ENCODE measurements around the gene OTP. TPM values are rescaled to one million over a fixed set of nuclear protein-coding genes. Genes with fewer than 3 reads are reported as not detected.

OTP gene
- total RNA-seq, 1 donor from 2014 or later, result not detected

DNA sequence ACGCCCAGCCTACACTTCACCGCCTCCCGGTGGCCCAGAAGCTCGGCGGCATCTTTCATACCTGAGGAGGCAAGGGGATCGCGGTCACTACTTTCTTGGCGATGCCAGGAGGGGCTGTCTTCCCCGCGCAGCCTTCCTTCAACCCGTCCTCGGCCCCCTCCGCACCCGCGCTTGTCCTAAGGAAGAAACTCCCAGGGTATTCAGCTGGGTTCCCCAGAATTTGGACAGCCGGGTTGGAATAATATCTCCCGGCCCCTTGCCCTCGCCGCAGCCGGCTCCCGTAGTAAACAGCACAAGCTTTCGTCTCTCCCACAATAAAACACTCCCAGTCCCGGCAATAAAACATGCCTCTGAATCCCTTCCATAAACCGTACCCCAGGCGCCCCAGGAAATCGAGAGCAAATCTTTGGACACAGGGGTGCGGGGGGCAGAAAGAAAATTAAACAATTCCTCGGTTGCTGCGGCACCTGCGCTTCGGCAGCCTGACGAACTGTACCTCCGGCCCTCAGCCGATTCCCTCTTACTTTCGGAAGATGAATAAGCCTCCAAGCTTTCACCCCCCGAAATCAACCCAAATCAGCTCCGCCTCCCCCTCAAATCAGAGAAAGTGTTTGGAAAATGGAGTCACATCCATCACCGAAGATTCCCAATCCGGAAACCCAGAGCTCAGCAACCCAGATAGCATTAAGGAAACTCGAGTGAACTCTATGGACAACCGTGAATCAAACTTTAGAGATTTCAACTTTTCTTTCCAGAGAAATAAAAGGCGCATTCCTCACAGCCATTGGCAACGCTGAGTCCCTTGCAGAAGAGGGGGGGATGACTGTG lies 1.1 kb downstream of the OTP start:
- H3K9me3 Mint-ChIP-seq, result no peaks in the 10 kb centered on the region
- peaks cover 16% of the 10 kb centered on the region for H3K4me1 Mint-ChIP-seq

GRCh38 chr5:77636641-77637169 lies 1.8 kb downstream of the OTP start:
- Mint-ChIP-seq H3K27ac (no peak overlapping the region), H3K9me3 (no peaks in the 10 kb centered on the region), H3K27me3 (ENCODE audit: low read depth) (peaks cover 98% of the 10 kb centered on the region), H3K4me1 (peaks cover 16% of the 10 kb centered on the region), H3K4me3 (no peak overlapping the region), H3K36me3 (no peaks in the 10 kb centered on the region)
- TF ChIP-seq CTCF (IDR thresholded peaks at IDR 0.05; ENCODE audit: unreplicated experiment), result no peak
- no peak for DNase-seq (ENCODE audit: low spot score in 2 of 2, unreplicated experiment in 2 of 2)

More for the DNA sequence above, 1.1 kb downstream of the OTP start:
- H3K27me3 Mint-ChIP-seq (ENCODE audit: low read depth), result peaks cover 98% of the 10 kb centered on the region
- DNase-seq (ENCODE audit: low spot score in 2 of 2, unreplicated experiment in 2 of 2), result no peak
- H3K36me3 Mint-ChIP-seq, result no peaks in the 10 kb centered on the region
- no peak overlapping the region for H3K27ac Mint-ChIP-seq
- TF ChIP-seq CTCF (IDR thresholded peaks at IDR 0.05; ENCODE audit: unreplicated experiment), result no peak
- no peak overlapping the region for H3K4me3 Mint-ChIP-seq

- Mint-ChIP-seq H3K9me3 (no peaks in the 10 kb centered on the region), H3K4me1 (peaks cover 14% of the 10 kb centered on the region), H3K4me3 (no peak overlapping the region), H3K27me3 (ENCODE audit: low read depth) (peaks cover 98% of the 10 kb centered on the region), H3K27ac (no peak overlapping the region), H3K36me3 (no peaks in the 10 kb centered on the region)
- no peak for TF ChIP-seq CTCF (IDR thresholded peaks at IDR 0.05; ENCODE audit: unreplicated experiment)
- no peak for DNase-seq (ENCODE audit: low spot score in 2 of 2, unreplicated experiment in 2 of 2)
Observed at GRCh38 chr5:77635917-77636640, 2.4 kb downstream of the OTP start.

DNA sequence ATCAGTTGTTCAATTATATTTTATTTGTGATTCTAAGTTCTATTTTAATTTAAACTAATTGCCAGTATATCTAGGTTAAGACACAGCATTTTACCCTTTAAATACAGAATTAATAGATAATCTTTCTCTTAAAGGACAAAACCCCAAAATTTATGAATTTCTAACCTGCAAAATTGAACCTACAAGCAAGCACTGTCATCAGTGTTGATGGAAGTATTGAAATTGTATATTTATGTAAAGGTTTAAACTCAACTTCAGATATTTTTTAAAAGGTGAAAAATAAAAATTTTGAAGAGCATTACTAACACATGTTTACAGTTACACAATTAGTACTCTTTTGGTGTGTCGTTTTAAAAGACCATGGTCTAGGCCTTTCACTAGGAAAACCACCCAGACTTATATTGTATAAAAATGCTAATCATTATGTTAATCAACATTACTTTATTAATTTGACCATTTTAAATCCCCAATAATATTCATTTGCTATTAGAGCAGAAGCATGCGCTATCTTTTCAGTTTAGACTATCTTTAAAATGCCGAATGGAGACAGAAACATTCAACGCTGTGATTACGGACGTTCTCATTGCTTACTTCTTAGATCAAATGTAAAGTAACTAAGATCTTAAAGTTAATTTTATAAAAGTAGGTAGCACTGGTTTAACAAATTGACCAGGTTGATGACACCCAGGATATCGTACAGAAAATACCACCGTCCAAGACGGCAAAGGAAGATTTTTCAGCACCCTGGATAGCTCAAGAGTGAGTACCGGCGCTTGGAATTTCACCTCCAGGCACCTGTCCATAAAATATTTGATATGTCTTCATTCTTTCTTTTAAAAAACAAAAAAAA lies 3.2 kb downstream of the OTP start:
- Mint-ChIP-seq H3K36me3 (no peaks in the 10 kb centered on the region), H3K4me3 (no peak overlapping the region), H3K27ac (no peak overlapping the region), H3K9me3 (no peaks in the 10 kb centered on the region), H3K4me1 (peaks cover 12% of the 10 kb centered on the region), H3K27me3 (ENCODE audit: low read depth) (peaks cover 98% of the 10 kb centered on the region)
- no peak for TF ChIP-seq CTCF (IDR thresholded peaks at IDR 0.05; ENCODE audit: unreplicated experiment)
- DNase-seq (ENCODE audit: low spot score in 2 of 2, unreplicated experiment in 2 of 2), result no peak

- no peaks in the 10 kb centered on the region for H3K36me3 Mint-ChIP-seq
- peaks cover 97% of the 10 kb centered on the region for H3K27me3 Mint-ChIP-seq (ENCODE audit: low read depth)
- no peak for DNase-seq (ENCODE audit: low spot score in 2 of 2, unreplicated experiment in 2 of 2)
- no peak for TF ChIP-seq CTCF (IDR thresholded peaks at IDR 0.05; ENCODE audit: unreplicated experiment)
- no peaks in the 10 kb centered on the region for H3K9me3 Mint-ChIP-seq
- H3K4me1 Mint-ChIP-seq, result peaks cover 14% of the 10 kb centered on the region
- H3K27ac Mint-ChIP-seq, result no peak overlapping the region
- no peak overlapping the region for H3K4me3 Mint-ChIP-seq
Observed at GRCh38 chr5:77633709-77634108, 4.8 kb downstream of the OTP start.

Data from mesothelial cell of epicardium (in vitro differentiated cells).